Liver (tissue), 9 donors: ENCODE measurements around the gene NLRP6. TPM values are rescaled to one million over a fixed set of nuclear protein-coding genes. Genes with fewer than 3 reads are reported as not detected.
A peak's percentile ranks its signal among the peaks of the same experiment; 100 is the strongest.
"Not testable (repeated sequence)": the region's sequence is repeated elsewhere in the genome, so short reads cannot be mapped to it uniquely, and the experiment has no call there.

Experiments
- DNase-seq: peaks from one replicate; pipeline ENCODE4 v3.0.0-alpha.2; 2017; ENCODE audit warnings: low spot score
- H3K27ac ChIP-seq, 2 donors: one replicate each; pipeline ENCODE4 v1.7.0; 2013; ENCODE audit warnings: inconsistent platforms in 2 of 2, low read length in 2 of 2, control low read depth in 1 of 2, low read depth in 1 of 2, mild to moderate bottlenecking in 1 of 2
- H3K27me3 ChIP-seq, 4 donors: one replicate each; pipeline versions ENCODE4 v1.6.1 to v1.7.0; 2013; ENCODE audit warnings: low read length in 3 of 4, inconsistent platforms in 1 of 4, mild to moderate bottlenecking in 1 of 4, moderate library complexity in 1 of 4; ENCODE audit not compliant: control insufficient read depth in 4 of 4, insufficient read depth in 4 of 4
- H3K36me3 ChIP-seq, 4 donors: one replicate each; pipeline versions ENCODE4 v1.6.1 to v1.7.0; 2013; ENCODE audit warnings: low read length in 3 of 4, mild to moderate bottlenecking in 3 of 4, low read depth in 1 of 4, moderate library complexity in 1 of 4; ENCODE audit not compliant: control insufficient read depth in 4 of 4, insufficient read depth in 3 of 4
- H3K4me1 ChIP-seq, 4 donors: one replicate each; pipeline versions ENCODE4 v1.6.1 to v1.7.0; 2013; ENCODE audit warnings: low read length in 3 of 4, mild to moderate bottlenecking in 3 of 4, moderate library complexity in 1 of 4; ENCODE audit not compliant: control insufficient read depth in 4 of 4, insufficient read depth in 4 of 4
- H3K4me3 ChIP-seq, 3 donors: one replicate each; pipeline versions ENCODE4 v1.6.1 to v1.7.0; 2013; ENCODE audit warnings: low read length in 3 of 3, control low read depth in 1 of 3, low read depth in 1 of 3, mild to moderate bottlenecking in 1 of 3
- H3K9ac ChIP-seq, 2 donors: one replicate each; pipeline ENCODE4 v1.7.0; 2013; ENCODE audit warnings: low read length in 2 of 2, mild to moderate bottlenecking in 2 of 2, moderate library complexity in 2 of 2, control low read depth in 1 of 2, low read depth in 1 of 2
- H3K9me3 ChIP-seq, 4 donors: one replicate each; pipeline versions ENCODE4 v1.6.1 to v1.7.0; 2013; ENCODE audit warnings: low read length in 3 of 4; ENCODE audit not compliant: control insufficient read depth in 4 of 4
- ATF3 ChIP-seq: IDR thresholded peaks from 2 replicates; pipeline ENCODE4 v1.6.1; 2016; ENCODE audit warnings: antibody characterized with exemption
- EGR1 ChIP-seq, 2 donors: IDR thresholded peaks; 2 replicates each; pipeline ENCODE4 v1.6.1; 2016 to 2018; ENCODE audit warnings: antibody characterized with exemption in 2 of 2, low read depth in 2 of 2
- FOXA1 ChIP-seq: IDR thresholded peaks from 2 replicates; pipeline ENCODE4 v1.6.1; 2016; ENCODE audit warnings: antibody characterized with exemption
- FOXA2 ChIP-seq: IDR thresholded peaks from 2 replicates; pipeline ENCODE4 v1.6.1; 2016; ENCODE audit warnings: antibody characterized with exemption
- GABPA ChIP-seq, 2 donors: IDR thresholded peaks in 1 of 2; conservative IDR thresholded peaks in 1 of 2; 2 replicates each; pipeline ENCODE4 v1.6.1; 2016; ENCODE audit warnings: antibody characterized with exemption in 2 of 2, mild to moderate bottlenecking in 1 of 2, moderate library complexity in 1 of 2
- JUND ChIP-seq, 2 donors: IDR thresholded peaks; 2 replicates each; pipeline ENCODE4 v1.6.1; 2016; ENCODE audit warnings: antibody characterized with exemption in 2 of 2
- MAX ChIP-seq: IDR thresholded peaks from 2 replicates; pipeline ENCODE4 v1.6.1; 2016; ENCODE audit warnings: antibody characterized with exemption
- NR2F2 ChIP-seq: IDR thresholded peaks from 2 replicates; pipeline ENCODE4 v1.6.1; 2016; ENCODE audit warnings: antibody characterized with exemption
- REST ChIP-seq: IDR thresholded peaks from 2 replicates; pipeline ENCODE4 v1.6.1; 2016; ENCODE audit warnings: antibody characterized with exemption, mild to moderate bottlenecking
- SP1 ChIP-seq: IDR thresholded peaks from 2 replicates; pipeline ENCODE4 v1.6.1; 2018; ENCODE audit warnings: antibody characterized with exemption, mild to moderate bottlenecking
- TAF1 ChIP-seq: conservative IDR thresholded peaks from 2 replicates; pipeline ENCODE4 v1.6.1; 2016; ENCODE audit warnings: antibody characterized with exemption, mild to moderate bottlenecking
- YY1 ChIP-seq: IDR thresholded peaks from 2 replicates; pipeline ENCODE4 v1.6.1; 2016; ENCODE audit warnings: antibody characterized with exemption, mild to moderate bottlenecking
- ZBTB33 ChIP-seq: IDR thresholded peaks from 2 replicates; pipeline ENCODE4 v1.6.1; 2016; ENCODE audit warnings: antibody characterized with exemption
- WGBS: extraction: QIAGEN DNeasy Blood & Tissue Kit; methylation state at CpG from one replicate; pipeline ENCODE4 v1.1.7; 2013; 5-methylcytosine and 5-hydroxymethylcytosine counted together
- polyA plus RNA-seq, 2 donors: library from polyadenylated mRNA; stranded (reverse) in 1 of 2; unstranded in 1 of 2; fragments of 200-250 nt in 1 of 2; fragments of >200 nt in 1 of 2; fragmentation: Nextera tagmentation in 1 of 2; extraction: Ambion mirVana in 1 of 2; gene quantifications; one replicate each; pipeline versions ENCODE4 v1.2.1 to v1.2.3, GENCODE V29; 2013 to 2015
- total RNA-seq, 2 donors: library from RNA; depleted of rRNA; stranded (reverse); fragments of >200 nt; gene quantifications; one replicate each; pipeline ENCODE4 v1.2.3, GENCODE V29; 2014
- donor health status: healthy.
- donor health status: healthy.
- donor health status: healthy.
- donor health status: healthy.
- donor health status: healthy.

Gene NLRP6
- total and polyA plus RNA-seq, 4 donors = 0.05 to 5.7 (median 0.97) TPM

- TF ChIP-seq SP1 (no peak), MAX (no peak), ZBTB33 (no peak), FOXA2 (no peak), NR2F2 (no peak), ATF3 (no peak), EGR1 (IDR thresholded peaks at IDR 0.05; ENCODE audit: low read depth in 2 of 2) (no peak), REST (no peak), JUND (IDR thresholded peaks at IDR 0.05) (no peak), FOXA1 (no peak), GABPA (IDR thresholded peaks at IDR 0.05 in 1 of 2, conservative IDR thresholded peaks at IDR 0.05 in 1 of 2) (no peak)
- no peaks in the 10 kb centered on the region for H3K36me3 ChIP-seq
- H3K27ac ChIP-seq = no peak overlapping the region
- no peaks in the 10 kb centered on the region for H3K27me3 ChIP-seq
- no peak for DNase-seq
- no peaks in the 10 kb centered on the region for H3K9me3 ChIP-seq
- H3K4me1 ChIP-seq = peaks cover 5 to 38% (median 26%) of the 10 kb centered on the region in 4 donors
- H3K4me3 ChIP-seq = no peak overlapping the region
- H3K9ac ChIP-seq = no peak overlapping the region
- 92% methylated on average over 29 of the region's 29 CpGs for WGBS
These were observed 7.0 kb downstream of the NLRP6 start for GRCh38 chr11:285021-285893.

- Histone ChIP-seq H3K9ac (no peak overlapping the region), H3K4me3 (no peak overlapping the region), H3K36me3 (no peaks in the 10 kb centered on the region), H3K9me3 (no peaks in the 10 kb centered on the region), H3K27me3 (no peaks in the 10 kb centered on the region), H3K4me1 (peaks cover 5 to 32% (median 20%) of the 10 kb centered on the region in 4 donors), H3K27ac (no peak overlapping the region)
- WGBS = 90% methylated on average over 8 of the region's 8 CpGs
- DNase-seq = no peak
- TF ChIP-seq SP1 (no peak), YY1 (no peak), TAF1 (no peak)
These were observed 7.7 kb downstream of the NLRP6 start for GRCh38 chr11:285894-286220.

GRCh38 chr11:286977-287820 lies 9.0 kb downstream of the NLRP6 start:
- H3K27me3 ChIP-seq, DNase-seq, H3K4me3 ChIP-seq, H3K9ac ChIP-seq, H3K9me3 ChIP-seq, H3K36me3 ChIP-seq: not testable (repeated sequence)
- peaks cover 0 to 20% (median 13%) of the 10 kb centered on the region in 4 donors for H3K4me1 ChIP-seq
- 70% methylated on average over 27 of the region's 27 CpGs for WGBS
- peak overlapping the region in 1 of 2 donors; percentile 80 for H3K27ac ChIP-seq
